ENCODE results near the gene LRRC7.

Gene LRRC7

DNA sequence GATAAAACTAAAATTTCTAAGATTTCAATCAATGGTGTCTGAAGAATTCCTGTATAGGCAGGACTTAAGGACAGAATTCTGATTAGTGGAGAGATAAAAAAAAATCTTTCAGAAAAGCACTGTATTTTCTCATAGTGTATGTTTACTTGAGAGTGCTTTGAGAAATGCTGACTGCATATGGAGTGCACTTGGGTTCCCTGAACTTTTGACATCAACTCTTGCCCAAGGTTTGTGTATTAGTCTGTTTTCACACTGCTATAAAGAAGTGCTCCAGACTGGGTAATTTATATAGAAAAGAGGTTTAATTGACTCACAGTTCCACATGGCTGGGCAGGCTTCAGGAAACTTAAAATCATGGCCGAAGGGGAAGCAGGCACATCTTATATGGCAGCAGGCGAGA, 362.7 kb downstream of the LRRC7 start:
- TF ChIP-seq EP300 (IDR thresholded peaks at IDR 0.05; ENCODE audit: borderline replicate concordance) (no peak), ZBTB7A (IDR thresholded peaks at IDR 0.05; ENCODE audit: low read depth) (no peak), TEAD4 (IDR thresholded peaks at IDR 0.05) (no peak), FOXM1 (IDR thresholded peaks at IDR 0.05; ENCODE audit: borderline replicate concordance, low read depth) (no peak), YY1 (IDR thresholded peaks at IDR 0.05; ENCODE audit: low read depth) (no peak), TAF1 (IDR thresholded peaks at IDR 0.05; ENCODE audit: low read depth) (no peak), CEBPB (IDR thresholded peaks at IDR 0.05) (no peak), TCF12 (IDR thresholded peaks at IDR 0.05; ENCODE audit: low read depth) (no peak), EGR1 (IDR thresholded peaks at IDR 0.05) (no peak), NFIC (IDR thresholded peaks at IDR 0.05) (no peak), CREB1 (IDR thresholded peaks at IDR 0.05; ENCODE audit: low read depth) (no peak), RAD21 (IDR thresholded peaks at IDR 0.05; ENCODE audit: low read depth) (no peak)
- TF ChIP-seq, protein P1, sequence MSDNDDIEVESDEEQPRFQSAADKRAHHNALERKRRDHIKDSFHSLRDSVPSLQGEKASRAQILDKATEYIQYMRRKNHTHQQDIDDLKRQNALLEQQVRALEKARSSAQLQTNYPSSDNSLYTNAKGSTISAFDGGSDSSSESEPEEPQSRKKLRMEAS (IDR thresholded peaks at IDR 0.05) = no peak
- TF ChIP-seq, protein P2, sequence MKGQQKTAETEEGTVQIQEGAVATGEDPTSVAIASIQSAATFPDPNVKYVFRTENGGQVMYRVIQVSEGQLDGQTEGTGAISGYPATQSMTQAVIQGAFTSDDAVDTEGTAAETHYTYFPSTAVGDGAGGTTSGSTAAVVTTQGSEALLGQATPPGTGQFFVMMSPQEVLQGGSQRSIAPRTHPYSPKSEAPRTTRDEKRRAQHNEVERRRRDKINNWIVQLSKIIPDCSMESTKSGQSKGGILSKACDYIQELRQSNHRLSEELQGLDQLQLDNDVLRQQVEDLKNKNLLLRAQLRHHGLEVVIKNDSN (IDR thresholded peaks at IDR 0.05) = no peak
- TF ChIP-seq, protein P3, sequence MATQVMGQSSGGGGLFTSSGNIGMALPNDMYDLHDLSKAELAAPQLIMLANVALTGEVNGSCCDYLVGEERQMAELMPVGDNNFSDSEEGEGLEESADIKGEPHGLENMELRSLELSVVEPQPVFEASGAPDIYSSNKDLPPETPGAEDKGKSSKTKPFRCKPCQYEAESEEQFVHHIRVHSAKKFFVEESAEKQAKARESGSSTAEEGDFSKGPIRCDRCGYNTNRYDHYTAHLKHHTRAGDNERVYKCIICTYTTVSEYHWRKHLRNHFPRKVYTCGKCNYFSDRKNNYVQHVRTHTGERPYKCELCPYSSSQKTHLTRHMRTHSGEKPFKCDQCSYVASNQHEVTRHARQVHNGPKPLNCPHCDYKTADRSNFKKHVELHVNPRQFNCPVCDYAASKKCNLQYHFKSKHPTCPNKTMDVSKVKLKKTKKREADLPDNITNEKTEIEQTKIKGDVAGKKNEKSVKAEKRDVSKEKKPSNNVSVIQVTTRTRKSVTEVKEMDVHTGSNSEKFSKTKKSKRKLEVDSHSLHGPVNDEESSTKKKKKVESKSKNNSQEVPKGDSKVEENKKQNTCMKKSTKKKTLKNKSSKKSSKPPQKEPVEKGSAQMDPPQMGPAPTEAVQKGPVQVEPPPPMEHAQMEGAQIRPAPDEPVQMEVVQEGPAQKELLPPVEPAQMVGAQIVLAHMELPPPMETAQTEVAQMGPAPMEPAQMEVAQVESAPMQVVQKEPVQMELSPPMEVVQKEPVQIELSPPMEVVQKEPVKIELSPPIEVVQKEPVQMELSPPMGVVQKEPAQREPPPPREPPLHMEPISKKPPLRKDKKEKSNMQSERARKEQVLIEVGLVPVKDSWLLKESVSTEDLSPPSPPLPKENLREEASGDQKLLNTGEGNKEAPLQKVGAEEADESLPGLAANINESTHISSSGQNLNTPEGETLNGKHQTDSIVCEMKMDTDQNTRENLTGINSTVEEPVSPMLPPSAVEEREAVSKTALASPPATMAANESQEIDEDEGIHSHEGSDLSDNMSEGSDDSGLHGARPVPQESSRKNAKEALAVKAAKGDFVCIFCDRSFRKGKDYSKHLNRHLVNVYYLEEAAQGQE (IDR thresholded peaks at IDR 0.05; ENCODE audit: low read depth) = no peak

DNA sequence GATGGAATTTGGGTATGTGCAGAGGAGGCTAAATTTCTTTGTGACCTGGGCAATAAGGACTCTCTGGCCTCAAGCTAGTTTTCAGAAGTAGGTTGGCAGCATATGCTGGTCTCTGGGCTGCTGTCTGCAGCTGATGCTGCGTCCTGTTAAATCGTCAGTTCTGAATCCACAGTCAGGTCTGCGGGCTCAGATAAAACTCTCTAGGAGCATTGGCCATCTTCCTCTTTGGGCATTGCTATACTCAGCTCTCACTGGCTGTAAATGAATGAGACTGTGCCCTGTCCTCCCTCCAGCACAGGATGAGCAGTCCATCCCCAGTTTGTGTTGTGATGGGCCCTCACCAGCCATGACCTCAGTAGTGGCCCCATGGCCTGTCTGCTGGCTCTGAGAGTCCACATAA, 365.0 kb downstream of the LRRC7 start:
- TF ChIP-seq NFIC (IDR thresholded peaks at IDR 0.05) = no peak
- TF ChIP-seq TAF1 (IDR thresholded peaks at IDR 0.05; ENCODE audit: low read depth) = no peak
- TF ChIP-seq RAD21 (IDR thresholded peaks at IDR 0.05; ENCODE audit: low read depth) = no peak
- no peak for TF ChIP-seq FOXM1 (IDR thresholded peaks at IDR 0.05; ENCODE audit: borderline replicate concordance, low read depth)
- no peak for TF ChIP-seq ZBTB7A (IDR thresholded peaks at IDR 0.05; ENCODE audit: low read depth)
- TF ChIP-seq, protein P3 (IDR thresholded peaks at IDR 0.05; ENCODE audit: low read depth) = no peak
- TF ChIP-seq EP300 (IDR thresholded peaks at IDR 0.05; ENCODE audit: borderline replicate concordance) = no peak

DNA sequence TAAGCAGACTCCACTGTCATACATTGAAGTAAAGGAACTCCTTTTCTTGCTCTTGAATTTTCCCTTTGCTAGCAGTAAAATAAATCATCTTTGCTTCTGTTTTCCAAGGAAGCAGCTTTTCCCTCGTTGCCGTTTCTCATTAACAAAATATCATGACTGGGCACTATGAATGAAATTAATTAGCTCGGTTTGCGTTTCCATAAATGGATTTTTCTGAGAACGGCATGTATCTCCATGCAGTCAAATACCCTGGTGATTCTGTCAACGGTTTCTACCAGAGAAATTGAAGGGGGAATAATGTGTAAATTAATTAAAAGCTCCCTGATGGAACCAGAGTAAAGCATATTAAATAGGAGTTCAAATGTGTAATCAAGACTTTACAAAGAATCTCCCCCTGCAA, 372.5 kb downstream of the LRRC7 start:
- TF ChIP-seq RAD21 (IDR thresholded peaks at IDR 0.05; ENCODE audit: low read depth) (no peak), CREB1 (IDR thresholded peaks at IDR 0.05; ENCODE audit: low read depth) (no peak), NFIC (IDR thresholded peaks at IDR 0.05) (no peak), EP300 (IDR thresholded peaks at IDR 0.05; ENCODE audit: borderline replicate concordance) (no peak), TCF12 (IDR thresholded peaks at IDR 0.05; ENCODE audit: low read depth) (no peak), TAF1 (IDR thresholded peaks at IDR 0.05; ENCODE audit: low read depth) (no peak), EGR1 (IDR thresholded peaks at IDR 0.05) (no peak), FOXM1 (IDR thresholded peaks at IDR 0.05; ENCODE audit: borderline replicate concordance, low read depth) (no peak), ZBTB7A (IDR thresholded peaks at IDR 0.05; ENCODE audit: low read depth) (no peak), TEAD4 (IDR thresholded peaks at IDR 0.05) (no peak), CEBPB (IDR thresholded peaks at IDR 0.05) (no peak), YY1 (IDR thresholded peaks at IDR 0.05; ENCODE audit: low read depth) (no peak)
- TF ChIP-seq, protein P3 (IDR thresholded peaks at IDR 0.05; ENCODE audit: low read depth) = no peak
- TF ChIP-seq, protein P2 (IDR thresholded peaks at IDR 0.05) = no peak
- TF ChIP-seq, protein P1 (IDR thresholded peaks at IDR 0.05) = no peak

DNA sequence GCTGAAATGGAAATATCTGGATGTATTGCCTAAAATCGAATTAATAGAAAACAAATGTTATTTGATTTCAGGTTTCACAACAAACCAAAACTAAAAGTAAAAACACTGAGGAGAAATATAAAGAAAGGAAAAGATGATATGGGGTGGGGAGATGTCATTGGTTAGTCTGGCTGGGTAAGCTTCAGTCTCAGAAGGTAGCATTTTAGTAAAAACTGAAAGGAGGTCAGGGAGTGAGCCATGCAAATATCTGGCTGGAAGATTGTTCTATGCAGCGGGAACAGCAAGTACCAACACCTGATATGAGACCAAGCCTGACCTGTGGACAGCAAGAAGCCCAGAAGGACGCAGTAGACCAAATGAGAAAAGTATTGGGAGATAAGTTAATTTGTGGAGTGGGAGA, 373.1 kb downstream of the LRRC7 start:
- TF ChIP-seq RAD21 (IDR thresholded peaks at IDR 0.05; ENCODE audit: low read depth) (no peak), CREB1 (IDR thresholded peaks at IDR 0.05; ENCODE audit: low read depth) (no peak), EP300 (IDR thresholded peaks at IDR 0.05; ENCODE audit: borderline replicate concordance) (no peak), FOXM1 (IDR thresholded peaks at IDR 0.05; ENCODE audit: borderline replicate concordance, low read depth) (no peak), YY1 (IDR thresholded peaks at IDR 0.05; ENCODE audit: low read depth) (no peak), ZBTB7A (IDR thresholded peaks at IDR 0.05; ENCODE audit: low read depth) (no peak), TAF1 (IDR thresholded peaks at IDR 0.05; ENCODE audit: low read depth) (no peak), CEBPB (IDR thresholded peaks at IDR 0.05) (no peak), NFIC (IDR thresholded peaks at IDR 0.05) (no peak), TEAD4 (IDR thresholded peaks at IDR 0.05) (no peak), TCF12 (IDR thresholded peaks at IDR 0.05; ENCODE audit: low read depth) (no peak), EGR1 (IDR thresholded peaks at IDR 0.05) (no peak)
- TF ChIP-seq, protein P3 (IDR thresholded peaks at IDR 0.05; ENCODE audit: low read depth) = no peak
- TF ChIP-seq, protein P1 (IDR thresholded peaks at IDR 0.05) = no peak
- TF ChIP-seq, protein P2 (IDR thresholded peaks at IDR 0.05) = no peak
